ENCODE results near the gene CDYL2.

CDYL2 gene

DNA sequence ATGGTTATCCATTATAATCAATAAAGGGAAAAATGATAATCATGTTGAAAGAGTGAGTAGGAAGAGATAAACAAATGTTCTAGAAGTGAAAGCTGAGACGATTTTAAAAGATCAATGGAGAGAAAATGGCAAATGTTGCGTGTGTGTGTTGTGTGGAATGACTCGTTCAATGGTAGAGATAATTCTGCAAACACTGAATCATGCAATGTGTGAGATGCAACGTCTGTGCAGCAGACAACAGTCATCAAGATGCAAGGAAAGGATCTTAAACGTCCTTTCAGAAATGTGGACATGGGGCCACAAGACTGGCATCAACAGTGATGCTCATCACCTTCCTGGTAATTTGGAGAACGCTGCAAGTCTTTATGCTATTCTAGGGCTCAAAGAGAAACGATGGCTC lies 124.4 kb downstream of the CDYL2 start:
- no peaks in the 10 kb centered on the region for H3K9me3 ChIP-seq (ENCODE audit: low read depth, low read length)
- TF ChIP-seq POLR2AphosphoS5 (IDR thresholded peaks at IDR 0.05; ENCODE audit: borderline replicate concordance, low read depth, low read length) (no peak), FOXP2 (optimal IDR thresholded peaks at IDR 0.05; ENCODE audit: control extremely low read depth, extremely low read length, insufficient read depth) (no peak), EZH2 (IDR thresholded peaks at IDR 0.05) (no peak)

DNA sequence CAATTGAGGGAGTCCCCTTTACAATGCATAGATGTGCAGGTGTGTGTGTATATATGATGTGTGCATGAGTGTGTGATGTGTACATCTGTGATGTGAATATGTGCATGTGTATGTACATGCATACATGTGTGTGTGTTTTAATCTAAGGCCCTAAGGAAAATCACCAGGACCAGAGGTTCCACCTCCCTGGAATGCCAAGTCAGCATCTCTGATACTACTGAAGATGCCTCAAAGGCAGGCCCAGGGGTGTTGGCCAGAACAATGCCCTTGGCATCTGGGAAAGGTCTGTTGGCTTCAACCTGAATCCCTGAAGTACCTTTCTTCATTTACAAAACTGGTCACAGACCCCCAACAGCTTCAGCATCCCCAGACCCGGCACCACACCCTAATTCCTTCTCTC lies 129.5 kb downstream of the CDYL2 start:
- TF ChIP-seq EZH2 (IDR thresholded peaks at IDR 0.05) (no peak), FOXP2 (optimal IDR thresholded peaks at IDR 0.05; ENCODE audit: control extremely low read depth, extremely low read length, insufficient read depth) (no peak), POLR2AphosphoS5 (IDR thresholded peaks at IDR 0.05; ENCODE audit: borderline replicate concordance, low read depth, low read length) (no peak)
- DNase-seq (ENCODE audit: low read depth, low spot score) = no peak

More for the DNA sequence above, 124.4 kb downstream of the CDYL2 start:
- no peak overlapping the region for H3K9ac ChIP-seq (ENCODE audit: insufficient read length)
- no peak overlapping the region for H3K4me3 ChIP-seq
- no peak overlapping the region for H3K27ac ChIP-seq
- no peak for DNase-seq (ENCODE audit: low read depth, low spot score)
- no peaks in the 10 kb centered on the region for H3K36me3 ChIP-seq (ENCODE audit: insufficient read depth, low read length)

DNA sequence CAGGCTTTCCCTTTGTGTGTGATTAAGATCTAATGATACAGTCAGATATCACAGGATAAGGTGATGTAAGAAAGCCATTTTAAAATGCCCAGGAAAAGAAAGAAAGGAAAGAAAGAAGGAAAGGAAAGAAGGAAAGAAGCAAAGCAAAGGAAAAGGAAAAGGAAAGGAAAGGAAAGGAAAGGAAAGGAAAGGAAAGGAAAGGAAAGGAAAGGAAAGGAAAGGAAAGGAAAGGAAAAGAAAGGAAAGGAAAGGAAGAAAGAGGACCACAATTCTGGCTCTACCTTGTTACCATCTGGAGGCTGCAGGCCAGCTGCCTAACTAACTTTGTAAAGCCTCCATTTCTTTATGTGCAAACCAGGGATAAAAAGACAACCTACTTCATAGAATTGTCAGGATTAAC lies 132.0 kb downstream of the CDYL2 start:
- DNase-seq (ENCODE audit: low read depth, low spot score) = no peak
- Histone ChIP-seq H3K9ac (ENCODE audit: insufficient read length) (no peak overlapping the region), H3K27ac (no peak overlapping the region), H3K36me3 (ENCODE audit: insufficient read depth, low read length) (no peaks in the 10 kb centered on the region), H3K9me3 (ENCODE audit: low read depth, low read length) (no peaks in the 10 kb centered on the region), H3K4me3 (no peak overlapping the region)
- TF ChIP-seq POLR2AphosphoS5 (IDR thresholded peaks at IDR 0.05; ENCODE audit: borderline replicate concordance, low read depth, low read length) = no peak
- no peak for TF ChIP-seq FOXP2 (optimal IDR thresholded peaks at IDR 0.05; ENCODE audit: control extremely low read depth, extremely low read length, insufficient read depth)
- no peak for TF ChIP-seq EZH2 (IDR thresholded peaks at IDR 0.05)

More for the DNA sequence above, 129.5 kb downstream of the CDYL2 start:
- H3K4me3 ChIP-seq = no peak overlapping the region
- no peaks in the 10 kb centered on the region for H3K36me3 ChIP-seq (ENCODE audit: insufficient read depth, low read length)
- H3K9ac ChIP-seq (ENCODE audit: insufficient read length) = no peak overlapping the region
- no peaks in the 10 kb centered on the region for H3K9me3 ChIP-seq (ENCODE audit: low read depth, low read length)
- H3K27ac ChIP-seq = no peak overlapping the region

DNA sequence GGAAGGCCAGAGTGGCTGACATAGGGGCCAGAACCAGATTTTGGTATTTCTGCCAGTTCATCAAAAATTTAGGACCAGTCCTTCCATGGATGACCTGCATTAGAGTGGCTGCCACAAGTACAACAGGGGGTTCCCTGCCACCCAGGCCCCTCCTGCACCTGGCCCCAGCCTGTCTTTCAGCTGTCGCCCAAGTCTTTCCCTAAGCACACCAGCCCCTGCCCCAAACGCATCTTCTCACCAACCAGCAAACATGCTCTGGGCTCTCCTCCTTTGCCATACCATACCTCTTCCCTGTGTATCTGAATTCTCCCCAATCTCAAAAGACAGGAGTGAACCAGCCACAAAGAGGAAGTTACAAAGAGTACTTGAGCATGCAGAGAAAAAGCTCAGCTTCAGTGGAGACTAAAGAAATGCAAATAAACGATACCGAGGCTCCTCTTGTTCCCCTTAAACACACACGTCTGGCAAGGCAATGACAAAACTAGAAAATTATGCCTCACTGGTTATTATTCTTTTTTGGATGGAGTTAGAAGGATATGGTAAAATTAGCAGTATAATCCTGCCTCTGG lies 133.0 kb downstream of the CDYL2 start:
- TF ChIP-seq POLR2AphosphoS5 (IDR thresholded peaks at IDR 0.05; ENCODE audit: borderline replicate concordance, low read depth, low read length) (no peak), FOXP2 (optimal IDR thresholded peaks at IDR 0.05; ENCODE audit: control extremely low read depth, extremely low read length, insufficient read depth) (no peak), EZH2 (IDR thresholded peaks at IDR 0.05) (no peak)
- Histone ChIP-seq H3K9me3 (ENCODE audit: low read depth, low read length) (no peaks in the 10 kb centered on the region), H3K9ac (ENCODE audit: insufficient read length) (no peak overlapping the region), H3K4me3 (no peak overlapping the region), H3K27ac (no peak overlapping the region), H3K36me3 (ENCODE audit: insufficient read depth, low read length) (no peaks in the 10 kb centered on the region)
- DNase-seq (ENCODE audit: low read depth, low spot score) = no peak

DNA sequence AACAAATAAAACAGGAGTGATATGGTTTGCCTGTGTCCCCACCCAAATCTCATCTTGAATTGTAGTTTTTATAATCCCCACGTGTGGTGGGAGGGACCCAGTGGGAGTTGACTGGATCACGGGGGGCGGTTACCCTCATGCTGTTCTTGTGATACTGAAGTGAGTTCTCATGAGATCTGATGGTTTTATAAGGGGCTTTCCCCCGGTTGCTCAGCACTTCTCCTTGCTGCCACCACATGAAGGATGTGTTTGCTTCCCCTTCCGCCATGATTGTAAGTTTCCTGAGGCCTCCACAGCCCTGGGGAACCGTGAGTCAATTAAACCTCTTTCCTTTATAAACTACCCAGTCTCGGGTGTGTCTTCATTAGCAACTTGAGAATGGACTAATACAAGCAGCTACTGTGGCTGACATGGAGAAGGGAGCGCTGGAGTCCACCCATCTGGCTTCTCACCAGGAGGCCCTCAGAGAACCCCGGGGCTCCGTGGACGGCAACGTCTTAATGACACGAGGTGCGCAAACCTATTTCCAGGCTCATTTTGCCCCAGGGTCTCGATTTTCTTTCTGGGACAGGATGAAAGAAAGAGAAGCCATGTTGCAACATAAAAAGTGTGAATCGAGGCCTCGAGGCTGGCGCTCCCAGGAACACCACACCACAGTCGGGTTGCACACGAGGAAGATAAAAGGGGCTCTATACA lies 134.1 kb downstream of the CDYL2 start:
- Histone ChIP-seq H3K9ac (ENCODE audit: insufficient read length) (no peak overlapping the region), H3K36me3 (ENCODE audit: insufficient read depth, low read length) (no peaks in the 10 kb centered on the region)
- DNase-seq (ENCODE audit: low read depth, low spot score) = no peak

DNA sequence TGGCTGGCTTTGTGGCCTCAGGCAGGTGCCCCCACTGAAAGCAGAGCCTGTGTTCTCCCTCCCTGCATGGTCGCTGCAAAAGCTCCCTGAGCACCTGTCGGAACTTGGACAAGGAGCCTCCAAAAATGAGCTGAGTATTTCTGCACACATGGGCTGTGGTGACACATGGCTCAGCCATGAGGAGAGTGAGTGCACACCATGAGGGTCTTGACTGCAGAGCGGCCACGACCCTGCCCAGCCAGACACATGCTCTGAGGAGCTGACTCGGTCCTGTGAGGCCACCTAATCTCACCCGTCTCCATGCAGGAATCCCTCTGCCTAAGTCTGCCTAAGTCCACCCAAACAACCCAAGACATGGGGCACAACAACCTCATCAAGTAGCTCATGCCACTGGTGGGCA lies 134.7 kb downstream of the CDYL2 start:
- Histone ChIP-seq H3K4me3 (no peak overlapping the region), H3K9ac (ENCODE audit: insufficient read length) (no peak overlapping the region), H3K36me3 (ENCODE audit: insufficient read depth, low read length) (no peaks in the 10 kb centered on the region), H3K9me3 (ENCODE audit: low read depth, low read length) (no peaks in the 10 kb centered on the region), H3K27ac (no peak overlapping the region)
- DNase-seq (ENCODE audit: low read depth, low spot score) = no peak
- no peak for TF ChIP-seq EZH2 (IDR thresholded peaks at IDR 0.05)
- TF ChIP-seq POLR2AphosphoS5 (IDR thresholded peaks at IDR 0.05; ENCODE audit: borderline replicate concordance, low read depth, low read length) = no peak
- TF ChIP-seq FOXP2 (optimal IDR thresholded peaks at IDR 0.05; ENCODE audit: control extremely low read depth, extremely low read length, insufficient read depth) = no peak

More for the DNA sequence above, 134.1 kb downstream of the CDYL2 start:
- TF ChIP-seq EZH2 (IDR thresholded peaks at IDR 0.05) (no peak), POLR2AphosphoS5 (IDR thresholded peaks at IDR 0.05; ENCODE audit: borderline replicate concordance, low read depth, low read length) (no peak), FOXP2 (optimal IDR thresholded peaks at IDR 0.05; ENCODE audit: control extremely low read depth, extremely low read length, insufficient read depth) (no peak)
- Histone ChIP-seq H3K9me3 (ENCODE audit: low read depth, low read length) (no peaks in the 10 kb centered on the region), H3K4me3 (no peak overlapping the region), H3K27ac (no peak overlapping the region)

DNA sequence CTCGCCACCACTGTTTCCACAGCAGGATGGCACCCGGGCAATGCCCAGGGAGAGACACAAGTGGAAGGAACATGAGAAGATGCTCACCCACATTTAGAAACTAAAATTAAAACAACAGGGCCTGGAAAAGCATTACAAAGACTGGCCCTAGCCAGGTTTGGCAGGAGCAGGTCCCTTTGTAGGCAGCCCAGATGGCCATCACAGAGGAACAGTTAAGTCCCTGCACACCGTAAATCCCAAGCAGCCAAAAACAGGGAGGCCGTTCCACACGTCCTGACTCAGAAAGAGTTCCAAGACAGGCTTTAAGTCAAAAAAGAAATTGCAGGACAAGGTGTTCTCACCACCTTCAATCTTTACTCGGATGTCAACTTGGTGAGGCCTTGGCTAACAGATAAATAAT lies 136.5 kb downstream of the CDYL2 start:
- Histone ChIP-seq H3K9me3 (ENCODE audit: low read depth, low read length) (no peaks in the 10 kb centered on the region), H3K9ac (ENCODE audit: insufficient read length) (no peak overlapping the region), H3K4me3 (no peak overlapping the region), H3K27ac (no peak overlapping the region), H3K36me3 (ENCODE audit: insufficient read depth, low read length) (no peaks in the 10 kb centered on the region)
- no peak for DNase-seq (ENCODE audit: low read depth, low spot score)
- no peak for TF ChIP-seq FOXP2 (optimal IDR thresholded peaks at IDR 0.05; ENCODE audit: control extremely low read depth, extremely low read length, insufficient read depth)
- no peak for TF ChIP-seq EZH2 (IDR thresholded peaks at IDR 0.05)
- TF ChIP-seq POLR2AphosphoS5 (IDR thresholded peaks at IDR 0.05; ENCODE audit: borderline replicate concordance, low read depth, low read length) = no peak

DNA sequence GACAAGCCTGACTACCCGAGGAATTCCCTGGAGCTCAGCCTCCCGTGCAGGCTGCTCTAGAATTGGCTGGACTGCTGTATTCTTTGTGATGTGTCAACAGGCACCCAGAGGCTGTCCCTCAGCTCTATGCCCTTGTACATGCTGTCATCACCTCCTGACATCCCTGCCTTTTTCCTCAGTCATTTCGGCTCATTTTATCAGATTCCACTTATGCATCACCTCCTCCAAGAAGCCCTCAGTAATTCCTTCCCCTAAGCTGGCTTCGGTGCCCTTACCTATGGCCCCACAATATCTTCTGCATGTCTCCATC lies 137.2 kb downstream of the CDYL2 start:
- Histone ChIP-seq H3K9me3 (ENCODE audit: low read depth, low read length) (no peaks in the 10 kb centered on the region), H3K4me3 (no peak overlapping the region), H3K27ac (no peak overlapping the region), H3K36me3 (ENCODE audit: insufficient read depth, low read length) (no peaks in the 10 kb centered on the region), H3K9ac (ENCODE audit: insufficient read length) (no peak overlapping the region)
- TF ChIP-seq FOXP2 (optimal IDR thresholded peaks at IDR 0.05; ENCODE audit: control extremely low read depth, extremely low read length, insufficient read depth) (no peak), EZH2 (IDR thresholded peaks at IDR 0.05) (no peak), POLR2AphosphoS5 (IDR thresholded peaks at IDR 0.05; ENCODE audit: borderline replicate concordance, low read depth, low read length) (no peak)
- DNase-seq (ENCODE audit: low read depth, low spot score) = no peak
